HG03342 (cell line): Measurements from ENCODE around the gene STKLD1.
"Not testable (repeated sequence)": the region's sequence is repeated elsewhere in the genome, so short reads cannot be mapped to it uniquely, and the experiment has no call there.

Experiments used
- ATAC-seq: cut with Tn5 transposase; IDR thresholded peaks from one replicate; pipeline ENCODE4 v1.9.1; 2021; ENCODE audit warnings: mild to moderate bottlenecking, moderate library complexity; ENCODE audit not compliant: unreplicated experiment

Gene STKLD1

DNA sequence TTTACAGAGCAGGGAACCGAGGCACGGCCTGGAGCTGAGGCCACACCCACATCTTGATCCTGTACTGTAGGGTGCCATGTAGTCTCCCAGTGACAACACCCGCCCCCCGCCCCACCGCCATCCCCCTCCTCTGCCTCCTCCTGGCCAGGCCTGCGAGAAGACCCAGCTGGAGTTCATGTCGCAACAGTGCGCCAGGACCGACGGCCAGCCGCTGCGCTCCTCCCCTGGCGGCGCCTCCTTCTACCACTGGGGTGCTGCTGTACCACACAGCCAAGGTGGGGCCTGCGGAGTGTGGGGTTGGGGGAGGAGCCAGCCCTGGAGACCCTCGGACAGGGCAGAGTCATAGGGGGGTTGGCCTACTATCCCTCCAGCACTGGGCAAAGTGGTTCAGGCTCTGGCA is 60.5 kb downstream of the STKLD1 start:
- no peak for ATAC-seq

DNA sequence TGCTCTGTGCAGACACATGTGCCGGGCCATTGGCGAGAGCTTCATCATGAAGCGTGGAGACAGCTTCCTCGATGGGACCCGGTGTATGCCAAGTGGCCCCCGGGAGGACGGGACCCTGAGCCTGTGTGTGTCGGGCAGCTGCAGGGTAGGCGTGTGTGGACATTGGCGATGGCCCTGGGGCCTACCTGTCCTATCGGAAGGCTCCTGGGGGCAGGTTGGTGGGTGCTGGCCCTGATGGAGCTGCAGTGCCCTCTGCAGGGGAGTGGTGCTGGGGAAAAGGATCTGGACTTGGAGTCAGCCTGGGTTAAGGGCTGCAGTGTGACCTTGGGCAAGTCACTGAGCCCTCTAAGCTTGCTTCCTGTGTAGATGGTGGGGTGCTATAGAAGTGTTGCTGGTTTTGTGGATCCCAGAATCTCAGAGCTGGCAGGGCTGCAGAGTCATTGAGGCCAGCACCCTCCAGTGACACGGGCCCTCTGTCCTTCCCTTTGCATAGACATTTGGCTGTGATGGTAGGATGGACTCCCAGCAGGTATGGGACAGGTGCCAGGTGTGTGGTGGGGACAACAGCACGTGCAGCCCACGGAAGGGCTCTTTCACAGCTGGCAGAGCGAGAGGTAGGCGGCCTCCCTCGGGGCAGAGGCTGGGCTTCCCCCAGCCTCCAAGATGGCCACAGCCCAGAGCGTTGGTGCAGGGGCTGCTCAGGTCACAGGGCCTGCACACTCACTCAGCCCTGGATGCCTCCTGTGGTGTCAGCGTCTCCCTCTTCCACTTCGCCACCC is 61.8 kb downstream of the STKLD1 start:
- ATAC-seq = no peak

DNA sequence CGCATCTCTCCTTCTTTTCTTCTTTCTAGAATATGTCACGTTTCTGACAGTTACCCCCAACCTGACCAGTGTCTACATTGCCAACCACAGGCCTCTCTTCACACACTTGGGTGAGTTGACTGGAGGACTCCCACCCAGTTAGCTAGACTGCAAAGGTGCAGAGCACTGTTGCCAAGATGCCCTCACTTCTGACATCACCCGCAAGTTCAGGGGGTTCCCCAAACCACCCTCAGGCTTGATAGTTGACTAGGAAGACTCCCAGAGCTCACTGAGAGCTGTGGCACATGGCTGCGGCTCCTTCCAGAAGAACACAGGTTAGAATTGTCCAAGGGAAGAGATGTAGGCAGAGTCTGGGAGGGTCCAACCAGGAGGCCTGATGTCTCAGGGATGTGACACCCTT is 63.2 kb downstream of the STKLD1 start:
- ATAC-seq = no peak

DNA sequence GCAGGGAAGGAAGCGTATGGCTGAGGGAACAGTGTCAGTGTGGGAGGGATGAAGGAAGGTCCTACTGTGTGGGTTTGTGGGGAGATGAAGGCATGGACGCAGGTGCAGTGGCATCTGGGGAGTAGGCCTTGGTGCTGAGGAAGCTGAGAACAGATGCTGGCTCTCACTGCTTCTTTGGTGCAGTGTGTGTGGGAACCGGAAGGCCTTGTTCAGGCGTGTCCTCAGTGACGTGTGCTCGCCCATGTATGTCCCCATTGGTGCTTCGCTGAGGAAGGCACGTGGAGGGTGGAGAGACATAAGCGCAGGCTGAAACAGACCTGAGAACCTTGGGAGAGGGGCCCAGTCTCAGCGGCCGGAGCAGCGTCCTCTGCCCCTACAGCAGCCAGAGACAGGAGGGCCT is 64.7 kb downstream of the STKLD1 start:
- ATAC-seq = peak; percentile 71

DNA sequence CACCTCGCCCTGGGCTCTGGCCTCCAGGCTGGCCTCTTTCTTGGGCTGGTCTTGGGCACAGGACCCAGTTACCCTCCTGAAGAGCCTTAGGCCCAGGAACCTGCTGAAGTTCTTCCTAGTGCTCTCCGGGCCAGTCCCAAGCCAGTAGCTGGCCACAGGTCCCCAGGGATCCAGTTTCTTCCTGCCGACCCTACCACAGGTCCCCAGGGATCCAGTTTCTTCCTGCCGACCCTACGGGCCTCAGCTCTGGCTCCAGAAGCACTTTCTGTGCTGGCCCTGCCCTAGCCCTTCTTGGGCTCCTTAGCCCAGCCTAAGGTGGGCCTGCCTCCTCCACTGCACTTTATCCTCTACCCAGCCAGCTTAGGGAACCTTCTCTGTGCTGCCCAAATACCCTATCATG is 65.4 kb downstream of the STKLD1 start:
- no peak for ATAC-seq

DNA sequence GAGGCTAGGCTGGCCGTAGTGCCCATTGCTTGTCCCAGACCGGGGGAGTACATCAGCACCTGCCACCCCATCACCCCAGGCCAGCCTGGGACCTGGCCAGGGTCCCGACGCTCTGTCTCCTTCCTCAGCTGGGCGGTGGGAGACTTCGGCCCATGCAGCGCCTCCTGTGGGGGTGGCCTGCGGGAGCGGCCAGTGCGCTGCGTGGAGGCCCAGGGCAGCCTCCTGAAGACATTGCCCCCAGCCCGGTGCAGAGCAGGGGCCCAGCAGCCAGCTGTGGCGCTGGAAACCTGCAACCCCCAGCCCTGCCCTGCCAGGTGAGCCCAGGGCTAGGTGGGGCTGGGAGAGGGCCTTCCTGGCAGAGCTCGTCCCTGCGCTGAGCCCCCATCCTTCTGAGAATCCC is 67.1 kb downstream of the STKLD1 start:
- ATAC-seq = no peak

DNA sequence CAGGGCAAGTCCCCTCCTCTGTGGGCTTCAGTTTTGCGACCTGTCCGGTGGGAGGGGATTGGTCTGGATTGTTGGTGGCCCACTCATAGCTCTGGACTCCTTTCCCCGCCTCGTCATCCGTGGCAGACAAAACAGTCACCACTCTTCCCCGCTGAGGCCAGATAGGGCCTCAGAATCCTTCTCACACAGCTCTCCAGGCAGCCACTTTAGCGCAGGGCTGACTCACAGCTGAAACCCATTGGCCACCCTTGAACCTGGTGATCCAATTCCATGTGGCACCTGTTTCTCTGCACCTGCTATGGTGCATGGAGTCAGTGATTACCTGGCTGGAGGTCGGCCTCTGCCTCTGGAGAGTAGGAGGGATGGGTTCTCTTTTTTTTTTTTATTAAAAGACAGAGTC is 67.8 kb downstream of the STKLD1 start:
- no peak for ATAC-seq

DNA sequence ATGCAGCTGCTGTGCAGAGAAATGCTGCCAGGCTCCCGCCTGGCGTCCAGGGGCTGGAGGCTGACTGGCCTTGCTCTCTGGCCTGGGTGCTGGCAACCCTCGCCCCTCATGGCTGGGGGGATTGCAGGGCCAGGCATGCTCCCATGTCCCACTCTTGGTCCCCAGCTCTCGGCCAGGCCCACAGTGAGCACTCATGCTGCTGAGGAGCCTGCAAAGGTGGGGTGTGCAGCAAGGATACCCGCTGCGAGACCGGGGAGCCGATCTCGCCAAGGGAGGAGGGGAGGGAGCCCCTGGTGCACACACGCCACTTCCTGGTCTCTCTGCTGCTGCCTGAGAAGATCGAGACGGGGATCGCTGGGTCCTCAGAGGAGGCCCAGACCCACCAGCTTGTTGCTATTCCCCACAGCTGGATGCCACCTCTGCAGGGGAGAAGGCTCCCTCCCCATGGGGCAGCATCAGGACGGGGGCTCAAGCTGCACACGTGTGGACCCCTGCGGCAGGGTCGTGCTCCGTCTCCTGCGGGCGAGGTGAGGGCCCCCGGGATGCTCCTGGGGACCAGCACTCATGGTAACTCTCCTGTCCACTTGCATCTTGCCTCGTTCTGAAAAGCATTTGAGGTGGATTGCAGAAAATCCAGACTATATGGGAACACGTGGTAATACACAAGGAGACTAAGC is 69.3 kb downstream of the STKLD1 start:
- ATAC-seq = no peak

DNA sequence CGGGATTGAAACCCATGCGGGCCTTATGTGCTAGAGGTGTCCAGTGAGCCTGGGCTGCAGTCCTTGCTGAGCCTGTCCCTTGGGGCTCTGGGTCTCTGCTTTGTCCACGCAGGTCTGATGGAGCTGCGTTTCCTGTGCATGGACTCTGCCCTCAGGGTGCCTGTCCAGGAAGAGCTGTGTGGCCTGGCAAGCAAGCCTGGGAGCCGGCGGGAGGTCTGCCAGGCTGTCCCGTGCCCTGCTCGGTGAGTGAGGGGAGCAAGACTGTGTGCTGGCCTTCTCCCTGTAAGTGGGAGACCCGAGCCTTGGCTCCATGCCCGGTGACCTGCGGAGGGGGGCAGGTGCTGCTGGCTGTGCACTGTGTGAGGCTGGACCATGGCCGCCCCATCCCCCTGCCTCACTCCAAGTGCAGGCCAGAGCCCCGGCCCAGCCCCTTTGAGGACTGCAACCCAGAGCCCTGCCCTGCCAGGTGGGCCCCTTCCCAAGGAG is 72.4 kb downstream of the STKLD1 start:
- ATAC-seq = no peak

DNA sequence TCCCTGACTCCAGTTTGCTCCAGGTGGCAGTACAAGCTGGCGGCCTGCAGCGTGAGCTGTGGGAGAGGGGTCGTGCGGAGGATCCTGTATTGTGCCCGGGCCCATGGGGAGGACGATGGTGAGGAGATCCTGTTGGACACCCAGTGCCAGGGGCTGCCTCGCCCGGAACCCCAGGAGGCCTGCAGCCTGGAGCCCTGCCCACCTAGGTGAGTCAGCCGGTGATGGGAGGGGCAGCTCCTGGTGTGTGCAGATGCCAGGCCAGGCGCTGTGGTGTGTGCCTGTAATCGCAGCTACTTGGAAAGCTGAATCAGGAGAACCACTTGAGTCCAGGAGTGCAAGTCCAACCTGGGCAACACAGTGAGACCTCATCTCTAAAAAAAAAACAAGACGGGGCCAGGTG is 73.6 kb downstream of the STKLD1 start:
- ATAC-seq = no peak

DNA sequence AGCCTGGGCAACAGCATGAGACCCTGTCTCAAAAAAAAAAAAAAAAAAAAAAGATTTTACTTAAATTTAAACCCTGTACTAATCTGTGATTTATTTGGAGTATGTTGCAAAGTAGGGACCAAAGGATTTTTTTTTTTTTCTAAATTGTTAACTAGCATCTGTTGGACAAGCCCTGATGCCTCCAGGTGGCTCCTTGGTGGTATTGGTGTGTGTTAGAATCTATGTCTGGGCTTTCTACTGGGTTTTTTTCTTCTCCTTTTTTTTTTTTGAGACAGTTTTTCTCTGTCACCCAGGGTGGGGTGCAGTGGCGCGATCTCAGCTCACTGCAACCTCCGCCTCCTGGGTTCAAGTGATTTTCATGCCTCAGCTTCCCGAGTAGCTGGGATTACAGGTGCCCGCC is 75.7 kb downstream of the STKLD1 start:
- ATAC-seq = not testable (repeated sequence)

DNA sequence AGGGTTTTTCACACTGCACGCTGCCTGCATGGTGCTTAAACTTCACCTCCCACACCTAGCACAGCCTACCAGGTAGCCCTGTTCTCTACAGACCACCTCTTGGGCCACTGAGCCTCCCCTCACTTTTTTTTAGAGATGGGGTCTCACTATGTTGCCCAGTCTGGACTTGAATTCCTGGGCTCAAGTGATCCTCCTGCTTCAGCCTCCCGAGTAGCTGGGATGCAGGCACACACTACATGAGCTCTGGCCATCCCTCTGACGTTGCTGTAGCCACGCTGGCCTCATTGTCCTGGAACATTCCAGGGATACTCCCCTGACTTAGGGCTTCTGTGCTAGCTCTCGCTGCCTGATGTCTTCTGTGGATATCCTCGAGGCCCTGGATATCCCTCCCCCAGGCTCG is 76.4 kb downstream of the STKLD1 start:
- no peak for ATAC-seq

DNA sequence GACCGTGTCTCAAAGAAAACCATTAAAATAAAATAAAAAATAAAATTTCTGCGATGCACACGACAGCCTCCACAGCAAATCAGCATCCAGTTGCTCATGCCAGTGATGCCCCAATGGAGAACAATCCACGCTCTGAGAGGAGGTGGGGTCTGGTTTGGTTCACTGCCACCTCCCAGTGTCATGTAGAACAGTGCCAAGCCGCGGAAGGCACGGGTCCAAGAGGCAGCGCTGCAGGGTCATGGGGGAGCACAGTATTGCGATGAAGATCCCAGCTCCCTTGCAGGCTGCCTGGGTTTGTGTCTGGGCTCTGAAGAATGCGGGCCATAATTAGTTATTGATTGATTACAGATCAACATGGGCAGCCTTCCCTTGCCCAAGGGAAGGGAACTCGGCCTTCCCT is 77.5 kb downstream of the STKLD1 start:
- no peak for ATAC-seq

DNA sequence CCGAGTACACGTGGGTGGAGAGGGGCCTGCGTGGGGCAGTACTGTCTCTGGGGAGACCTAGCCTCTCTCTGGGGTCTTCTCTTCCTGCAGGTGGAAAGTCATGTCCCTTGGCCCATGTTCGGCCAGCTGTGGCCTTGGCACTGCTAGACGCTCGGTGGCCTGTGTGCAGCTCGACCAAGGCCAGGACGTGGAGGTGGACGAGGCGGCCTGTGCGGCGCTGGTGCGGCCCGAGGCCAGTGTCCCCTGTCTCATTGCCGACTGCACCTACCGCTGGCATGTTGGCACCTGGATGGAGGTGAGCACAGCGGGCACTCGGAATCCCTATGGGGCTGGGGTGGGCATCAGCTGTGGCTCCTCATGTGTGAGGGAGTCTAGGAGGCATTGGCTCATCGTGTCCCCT is 78.2 kb downstream of the STKLD1 start:
- no peak for ATAC-seq

DNA sequence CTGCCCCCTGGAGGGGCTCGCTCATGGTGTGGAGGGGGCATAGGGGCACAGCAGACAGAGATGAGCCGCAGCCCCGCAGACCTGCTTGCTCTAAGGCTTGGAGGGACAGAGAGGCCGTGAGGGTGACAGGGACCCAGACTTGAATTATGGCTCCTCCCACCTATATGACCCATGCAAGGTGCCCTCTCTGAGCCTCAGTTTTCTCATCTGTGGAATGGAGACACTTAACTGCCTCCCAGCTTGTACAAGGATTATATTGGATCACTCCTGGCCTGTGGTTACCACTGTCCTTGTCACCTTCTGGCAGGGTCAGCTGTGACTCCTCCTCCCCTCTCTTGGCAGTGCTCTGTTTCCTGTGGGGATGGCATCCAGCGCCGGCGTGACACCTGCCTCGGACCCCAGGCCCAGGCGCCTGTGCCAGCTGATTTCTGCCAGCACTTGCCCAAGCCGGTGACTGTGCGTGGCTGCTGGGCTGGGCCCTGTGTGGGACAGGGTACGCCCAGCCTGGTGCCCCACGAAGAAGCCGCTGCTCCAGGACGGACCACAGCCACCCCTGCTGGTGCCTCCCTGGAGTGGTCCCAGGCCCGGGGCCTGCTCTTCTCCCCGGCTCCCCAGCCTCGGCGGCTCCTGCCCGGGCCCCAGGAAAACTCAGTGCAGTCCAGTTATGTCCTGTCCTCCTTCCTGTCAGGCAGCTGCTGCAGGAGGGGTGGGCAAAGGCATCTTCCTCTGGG is 78.9 kb downstream of the STKLD1 start:
- ATAC-seq = no peak
